ENCODE data around the gene PTMA.
"Not testable (repeated sequence)": the region's sequence is repeated elsewhere in the genome, so short reads cannot be mapped to it uniquely, and the experiment has no call there.

PTMA gene, protein sequence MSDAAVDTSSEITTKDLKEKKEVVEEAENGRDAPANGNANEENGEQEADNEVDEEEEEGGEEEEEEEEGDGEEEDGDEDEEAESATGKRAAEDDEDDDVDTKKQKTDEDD

GRCh38 chr2:231707927-231708772 is at the start of gene PTMA:
Gene PTMA, plus strand, starts transcription at chr2:231708525. Its CDS starts 182 bp downstream, at chr2:231708707.
- Histone ChIP-seq H3K27me3 (ENCODE audit: insufficient read depth, low read length) (no peaks in the 10 kb centered on the region), H3K9ac (ENCODE audit: low read length) (peak within 1 kb of the TSS; percentile 100), H3K4me2 (ENCODE audit: low read length) (peak within 1 kb of the TSS; percentile 86), H3K27ac (ENCODE audit: low read depth, low read length, poor library complexity, severe bottlenecking) (peak within 1 kb of the TSS; percentile 91), H3K4me3 (ENCODE audit: low read depth, low read length, poor library complexity, severe bottlenecking) (peak within 1 kb of the TSS; percentile 92), H2AFZ (ENCODE audit: low read length) (no peak within 1 kb of the TSS), H3K9me3 (ENCODE audit: low read length) (no peaks in the 10 kb centered on the region), H3K4me1 (ENCODE audit: insufficient read depth, low read length, severe bottlenecking) (peaks cover 40% of the 10 kb centered on the region), H4K20me1 (ENCODE audit: insufficient read depth, low read length) (no peaks in the 10 kb centered on the region), H3F3A (ENCODE audit: insufficient read depth, low read length) (peaks cover 18% of the 10 kb centered on the region; the same call in 1 of the 2 replicates), H3K79me2 (ENCODE audit: insufficient read depth, low read length) (peaks cover 38% of the 10 kb centered on the region), H3K9me2 (ENCODE audit: low read depth, low read length) (no peaks in the 10 kb centered on the region), H3K36me3 (ENCODE audit: insufficient read depth, low read length) (peaks cover 39% of the 10 kb centered on the region)
- TF ChIP-seq, protein P1, sequence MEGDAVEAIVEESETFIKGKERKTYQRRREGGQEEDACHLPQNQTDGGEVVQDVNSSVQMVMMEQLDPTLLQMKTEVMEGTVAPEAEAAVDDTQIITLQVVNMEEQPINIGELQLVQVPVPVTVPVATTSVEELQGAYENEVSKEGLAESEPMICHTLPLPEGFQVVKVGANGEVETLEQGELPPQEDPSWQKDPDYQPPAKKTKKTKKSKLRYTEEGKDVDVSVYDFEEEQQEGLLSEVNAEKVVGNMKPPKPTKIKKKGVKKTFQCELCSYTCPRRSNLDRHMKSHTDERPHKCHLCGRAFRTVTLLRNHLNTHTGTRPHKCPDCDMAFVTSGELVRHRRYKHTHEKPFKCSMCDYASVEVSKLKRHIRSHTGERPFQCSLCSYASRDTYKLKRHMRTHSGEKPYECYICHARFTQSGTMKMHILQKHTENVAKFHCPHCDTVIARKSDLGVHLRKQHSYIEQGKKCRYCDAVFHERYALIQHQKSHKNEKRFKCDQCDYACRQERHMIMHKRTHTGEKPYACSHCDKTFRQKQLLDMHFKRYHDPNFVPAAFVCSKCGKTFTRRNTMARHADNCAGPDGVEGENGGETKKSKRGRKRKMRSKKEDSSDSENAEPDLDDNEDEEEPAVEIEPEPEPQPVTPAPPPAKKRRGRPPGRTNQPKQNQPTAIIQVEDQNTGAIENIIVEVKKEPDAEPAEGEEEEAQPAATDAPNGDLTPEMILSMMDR (IDR thresholded peaks at IDR 0.05; ENCODE audit: low read length), result no peak
- TF ChIP-seq EZH2 (IDR thresholded peaks at IDR 0.05; ENCODE audit: borderline replicate concordance, low read length), result no peak

GRCh38 chr2:231660073-231660472 is 48.3 kb upstream of the PTMA start:
- H3K9me3 ChIP-seq (ENCODE audit: low read length); H3K4me2 ChIP-seq (ENCODE audit: low read length); H2AFZ ChIP-seq (ENCODE audit: low read length); H3K9ac ChIP-seq (ENCODE audit: low read length); H4K20me1 ChIP-seq (ENCODE audit: insufficient read depth, low read length); H3K27me3 ChIP-seq (ENCODE audit: insufficient read depth, low read length); H3F3A ChIP-seq (ENCODE audit: insufficient read depth, low read length); H3K27ac ChIP-seq (ENCODE audit: low read depth, low read length, poor library complexity, severe bottlenecking); H3K9me2 ChIP-seq (ENCODE audit: low read depth, low read length); H3K4me3 ChIP-seq (ENCODE audit: low read depth, low read length, poor library complexity, severe bottlenecking): not testable (repeated sequence)
- peaks cover 18% of the 10 kb centered on the region; the same call in 1 of the 2 replicates for H3K36me3 ChIP-seq (ENCODE audit: insufficient read depth, low read length)
- peaks cover 28% of the 10 kb centered on the region for H3K4me1 ChIP-seq (ENCODE audit: insufficient read depth, low read length, severe bottlenecking)
- H3K79me2 ChIP-seq (ENCODE audit: insufficient read depth, low read length), result peaks cover 12% of the 10 kb centered on the region; the same call in 1 of the 2 replicates

GRCh38 chr2:231660860-231661259 is 47.5 kb upstream of the PTMA start:
- Histone ChIP-seq H3K4me1 (ENCODE audit: insufficient read depth, low read length, severe bottlenecking) (peaks cover 36% of the 10 kb centered on the region), H3K9me3 (ENCODE audit: low read length) (0 out of 2 replicates have a peak, but pooled peaks cover 6% of the 10 kb centered on the region), H3K4me2 (ENCODE audit: low read length) (no peak overlapping the region), H3K27me3 (ENCODE audit: insufficient read depth, low read length) (no peaks in the 10 kb centered on the region), H3F3A (ENCODE audit: insufficient read depth, low read length) (peaks cover 3% of the 10 kb centered on the region; the same call in 1 of the 2 replicates), H3K4me3 (ENCODE audit: low read depth, low read length, poor library complexity, severe bottlenecking) (no peak overlapping the region), H2AFZ (ENCODE audit: low read length) (no peak overlapping the region), H3K27ac (ENCODE audit: low read depth, low read length, poor library complexity, severe bottlenecking) (no peak overlapping the region), H3K79me2 (ENCODE audit: insufficient read depth, low read length) (peaks cover 12% of the 10 kb centered on the region; the same call in 1 of the 2 replicates), H4K20me1 (ENCODE audit: insufficient read depth, low read length) (no peaks in the 10 kb centered on the region), H3K9ac (ENCODE audit: low read length) (no peak overlapping the region), H3K9me2 (ENCODE audit: low read depth, low read length) (no peaks in the 10 kb centered on the region), H3K36me3 (ENCODE audit: insufficient read depth, low read length) (peaks cover 18% of the 10 kb centered on the region; the same call in 1 of the 2 replicates)
- TF ChIP-seq EZH2 (IDR thresholded peaks at IDR 0.05; ENCODE audit: borderline replicate concordance, low read length), result no peak
- TF ChIP-seq, protein P1 (IDR thresholded peaks at IDR 0.05; ENCODE audit: low read length), result no peak
